ENCODE measurements around the gene KRT77. TPM values are rescaled to one million over a fixed set of nuclear protein-coding genes. Genes with fewer than 3 reads are reported as not detected.

KRT77 gene
- polyA plus RNA-seq, 1 of the 3 experiments (the other 2 are of a cell fraction): not detected

DNA sequence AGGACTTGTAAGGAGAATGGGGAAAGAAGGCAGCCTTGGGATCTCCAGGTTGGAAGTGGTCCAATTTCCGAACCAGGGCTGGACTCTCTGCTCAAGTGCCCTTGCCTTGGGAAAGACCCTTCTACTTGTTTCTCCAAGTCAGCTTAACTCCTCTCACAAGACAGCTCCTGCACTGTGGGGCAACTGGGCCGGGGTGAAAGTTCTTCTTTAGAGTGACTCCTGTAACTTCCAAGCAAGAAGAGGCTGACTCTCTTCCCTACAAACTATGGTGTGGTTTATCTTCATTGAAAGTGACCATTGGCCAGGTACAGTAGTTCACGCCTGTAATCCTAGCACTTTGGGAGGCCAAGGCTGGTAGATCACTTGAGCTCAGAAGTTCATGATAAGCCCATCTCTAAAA, 36.9 kb downstream of the KRT77 start (continued):
- TF ChIP-seq, protein P1, sequence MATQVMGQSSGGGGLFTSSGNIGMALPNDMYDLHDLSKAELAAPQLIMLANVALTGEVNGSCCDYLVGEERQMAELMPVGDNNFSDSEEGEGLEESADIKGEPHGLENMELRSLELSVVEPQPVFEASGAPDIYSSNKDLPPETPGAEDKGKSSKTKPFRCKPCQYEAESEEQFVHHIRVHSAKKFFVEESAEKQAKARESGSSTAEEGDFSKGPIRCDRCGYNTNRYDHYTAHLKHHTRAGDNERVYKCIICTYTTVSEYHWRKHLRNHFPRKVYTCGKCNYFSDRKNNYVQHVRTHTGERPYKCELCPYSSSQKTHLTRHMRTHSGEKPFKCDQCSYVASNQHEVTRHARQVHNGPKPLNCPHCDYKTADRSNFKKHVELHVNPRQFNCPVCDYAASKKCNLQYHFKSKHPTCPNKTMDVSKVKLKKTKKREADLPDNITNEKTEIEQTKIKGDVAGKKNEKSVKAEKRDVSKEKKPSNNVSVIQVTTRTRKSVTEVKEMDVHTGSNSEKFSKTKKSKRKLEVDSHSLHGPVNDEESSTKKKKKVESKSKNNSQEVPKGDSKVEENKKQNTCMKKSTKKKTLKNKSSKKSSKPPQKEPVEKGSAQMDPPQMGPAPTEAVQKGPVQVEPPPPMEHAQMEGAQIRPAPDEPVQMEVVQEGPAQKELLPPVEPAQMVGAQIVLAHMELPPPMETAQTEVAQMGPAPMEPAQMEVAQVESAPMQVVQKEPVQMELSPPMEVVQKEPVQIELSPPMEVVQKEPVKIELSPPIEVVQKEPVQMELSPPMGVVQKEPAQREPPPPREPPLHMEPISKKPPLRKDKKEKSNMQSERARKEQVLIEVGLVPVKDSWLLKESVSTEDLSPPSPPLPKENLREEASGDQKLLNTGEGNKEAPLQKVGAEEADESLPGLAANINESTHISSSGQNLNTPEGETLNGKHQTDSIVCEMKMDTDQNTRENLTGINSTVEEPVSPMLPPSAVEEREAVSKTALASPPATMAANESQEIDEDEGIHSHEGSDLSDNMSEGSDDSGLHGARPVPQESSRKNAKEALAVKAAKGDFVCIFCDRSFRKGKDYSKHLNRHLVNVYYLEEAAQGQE (IDR thresholded peaks at IDR 0.05; ENCODE audit: low read depth, low read length): no peak
- TF ChIP-seq, protein P2, sequence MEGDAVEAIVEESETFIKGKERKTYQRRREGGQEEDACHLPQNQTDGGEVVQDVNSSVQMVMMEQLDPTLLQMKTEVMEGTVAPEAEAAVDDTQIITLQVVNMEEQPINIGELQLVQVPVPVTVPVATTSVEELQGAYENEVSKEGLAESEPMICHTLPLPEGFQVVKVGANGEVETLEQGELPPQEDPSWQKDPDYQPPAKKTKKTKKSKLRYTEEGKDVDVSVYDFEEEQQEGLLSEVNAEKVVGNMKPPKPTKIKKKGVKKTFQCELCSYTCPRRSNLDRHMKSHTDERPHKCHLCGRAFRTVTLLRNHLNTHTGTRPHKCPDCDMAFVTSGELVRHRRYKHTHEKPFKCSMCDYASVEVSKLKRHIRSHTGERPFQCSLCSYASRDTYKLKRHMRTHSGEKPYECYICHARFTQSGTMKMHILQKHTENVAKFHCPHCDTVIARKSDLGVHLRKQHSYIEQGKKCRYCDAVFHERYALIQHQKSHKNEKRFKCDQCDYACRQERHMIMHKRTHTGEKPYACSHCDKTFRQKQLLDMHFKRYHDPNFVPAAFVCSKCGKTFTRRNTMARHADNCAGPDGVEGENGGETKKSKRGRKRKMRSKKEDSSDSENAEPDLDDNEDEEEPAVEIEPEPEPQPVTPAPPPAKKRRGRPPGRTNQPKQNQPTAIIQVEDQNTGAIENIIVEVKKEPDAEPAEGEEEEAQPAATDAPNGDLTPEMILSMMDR (IDR thresholded peaks at IDR 0.05): no peak
- TF ChIP-seq FOXJ3 (CRISPR knock-in tag; IDR thresholded peaks at IDR 0.05): no peak

DNA sequence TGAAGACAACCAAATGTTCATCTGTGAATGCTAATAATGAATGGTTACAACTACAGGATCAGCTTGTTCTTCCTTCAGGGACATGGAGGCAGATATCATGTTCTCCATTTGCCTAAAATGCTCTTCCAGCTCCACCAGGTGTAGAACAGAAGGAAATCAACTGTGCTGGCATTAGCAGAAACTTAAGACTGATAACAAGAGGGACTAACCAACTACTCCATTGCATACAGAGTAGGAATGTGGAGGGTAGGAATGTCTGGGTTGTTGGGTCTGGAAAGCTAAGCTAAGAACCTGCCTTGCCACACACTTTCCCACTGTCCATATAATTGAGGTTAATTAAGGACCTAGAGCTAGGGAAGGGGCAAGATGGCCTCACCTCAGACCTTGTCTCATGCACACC, 39.9 kb downstream of the KRT77 start:
- POLR2A ChIA-PET: no interaction called here
- no peak overlapping the region for H3K4me3 ChIP-seq (ENCODE audit: low read depth in 2 of 2, low read length in 1 of 2)
- CTCF ChIA-PET: interaction anchor here (1.1 kb wide), 1 partner anchor 217 kb away, joined by 3 read pairs; no protein-coding TSS in a partner anchor
- H3F3A ChIP-seq (replicated peaks; ENCODE audit: insufficient read depth): no peaks in the 10 kb centered on the region
- H3K27me3 ChIP-seq (ENCODE audit: insufficient read depth): peaks cover 25% of the 10 kb centered on the region; the same call in 1 of the 2 replicates
- H3K4me1 ChIP-seq (ENCODE audit: control insufficient read depth in 1 of 2, insufficient read depth in 2 of 2, low read depth in 1 of 2, low read length in 1 of 2): no peaks in the 10 kb centered on the region
- H4K20me1 ChIP-seq (ENCODE audit: insufficient read depth): no peaks in the 10 kb centered on the region
- H3K4me2 ChIP-seq: no peak overlapping the region
- TF ChIP-seq NFIC (IDR thresholded peaks at IDR 0.05; ENCODE audit: borderline replicate concordance): no peak
- TF ChIP-seq, protein P3, sequence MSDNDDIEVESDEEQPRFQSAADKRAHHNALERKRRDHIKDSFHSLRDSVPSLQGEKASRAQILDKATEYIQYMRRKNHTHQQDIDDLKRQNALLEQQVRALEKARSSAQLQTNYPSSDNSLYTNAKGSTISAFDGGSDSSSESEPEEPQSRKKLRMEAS (IDR thresholded peaks at IDR 0.05; ENCODE audit: low read depth): no peak
- no peaks in the 10 kb centered on the region for H3K9me2 ChIP-seq
- H3K36me3 ChIP-seq (replicated peaks in 1 of 2; ENCODE audit: control insufficient read depth in 1 of 2, insufficient read depth in 2 of 2, low read length in 1 of 2): no peaks in the 10 kb centered on the region
- H3K9me3 ChIP-seq: no peaks in the 10 kb centered on the region
- H3K9ac ChIP-seq: no peak overlapping the region
- no peak overlapping the region for H3K27ac ChIP-seq (ENCODE audit: low read depth in 2 of 2, low read length in 1 of 2)
- no peaks in the 10 kb centered on the region for H3K79me2 ChIP-seq (ENCODE audit: insufficient read depth)
- H2AFZ ChIP-seq (ENCODE audit: low read depth): no peak overlapping the region
- DNase-seq: no peak

DNA sequence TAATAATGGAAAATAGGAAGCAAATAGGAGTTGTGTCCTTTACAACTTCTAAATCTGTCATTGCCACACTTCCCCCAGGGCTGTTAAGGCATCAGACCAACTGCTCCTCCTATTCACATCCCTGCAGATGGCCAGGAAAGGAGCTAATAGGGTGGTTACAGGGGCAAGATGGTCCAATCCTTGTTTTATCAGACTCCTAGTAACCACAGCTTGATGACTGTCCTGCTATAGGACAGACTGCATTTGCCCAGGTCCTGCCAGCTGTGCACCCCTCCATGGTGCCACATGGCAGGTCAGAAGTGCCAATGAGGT, 40.5 kb downstream of the KRT77 start:
- Histone ChIP-seq H3F3A (replicated peaks; ENCODE audit: insufficient read depth) (no peaks in the 10 kb centered on the region), H3K4me3 (ENCODE audit: low read depth in 2 of 2, low read length in 1 of 2) (no peak overlapping the region), H3K4me2 (no peak overlapping the region), H3K27ac (ENCODE audit: low read depth in 2 of 2, low read length in 1 of 2) (no peak overlapping the region), H3K9ac (no peak overlapping the region), H3K36me3 (replicated peaks in 1 of 2; ENCODE audit: control insufficient read depth in 1 of 2, insufficient read depth in 2 of 2, low read length in 1 of 2) (no peaks in the 10 kb centered on the region), H3K27me3 (ENCODE audit: insufficient read depth) (peaks cover 28% of the 10 kb centered on the region; the same call in 1 of the 2 replicates), H4K20me1 (ENCODE audit: insufficient read depth) (no peaks in the 10 kb centered on the region), H3K4me1 (ENCODE audit: control insufficient read depth in 1 of 2, insufficient read depth in 2 of 2, low read depth in 1 of 2, low read length in 1 of 2) (no peaks in the 10 kb centered on the region), H3K79me2 (ENCODE audit: insufficient read depth) (no peaks in the 10 kb centered on the region), H3K9me2 (no peaks in the 10 kb centered on the region), H2AFZ (ENCODE audit: low read depth) (no peak overlapping the region), H3K9me3 (no peaks in the 10 kb centered on the region)
- ChIA-PET POLR2A (no interaction called here), CTCF (interaction anchor here (0.7 kb wide), 1 partner anchor 9 kb away, joined by 3 read pairs; no protein-coding TSS in a partner anchor)
- TF ChIP-seq, protein P2 (IDR thresholded peaks at IDR 0.05): no peak
- no peak for TF ChIP-seq GATA2 (CRISPR knock-in tag; IDR thresholded peaks at IDR 0.05)
- no peak for TF ChIP-seq RXRA (IDR thresholded peaks at IDR 0.05; ENCODE audit: borderline replicate concordance, low read depth)
- DNase-seq: no peak

Data from SK-N-SH (cell line).